IPS DF 6.9 (cell line): ENCODE results near the gene ZKSCAN3.

Source experiments
- DNase-seq: peaks from one replicate; pipeline ENCODE4 v3.0.0-alpha.2; 2013; ENCODE audit warnings: low read depth, low spot score
- H3K27ac ChIP-seq: one replicate; pipeline ENCODE4 v1.5.1; 2013; ENCODE audit warnings: low read length, control low read depth
- H3K27me3 ChIP-seq: 2 replicates; pipeline ENCODE4 v1.6.1; 2013; ENCODE audit warnings: mild to moderate bottlenecking, low read length; ENCODE audit not compliant: control insufficient read depth, insufficient read depth
- H3K36me3 ChIP-seq: 2 replicates; pipeline ENCODE4 v1.6.1; 2013; ENCODE audit warnings: low read length; ENCODE audit not compliant: control insufficient read depth, insufficient read depth
- H3K4me1 ChIP-seq: 2 replicates; pipeline ENCODE4 v1.6.1; 2013; ENCODE audit warnings: low read length; ENCODE audit not compliant: control insufficient read depth, insufficient read depth
- H3K4me3 ChIP-seq: 2 replicates; pipeline ENCODE4 v1.5.1; 2013; ENCODE audit warnings: mild to moderate bottlenecking, low read length
- H3K9me3 ChIP-seq: 2 replicates; pipeline ENCODE4 v1.6.1; 2013; ENCODE audit warnings: low read length, inconsistent platforms; ENCODE audit not compliant: control insufficient read depth, insufficient read depth
- WGBS: extraction: QIAGEN DNeasy Blood & Tissue Kit; methylation state at CpG from one replicate; pipeline ENCODE4 v1.1.7; 2013; ENCODE audit warnings: mixed read lengths, missing lambda C conversion rate; ENCODE audit not compliant: insufficient read length, insufficient coverage; 5-methylcytosine and 5-hydroxymethylcytosine counted together

ZKSCAN3 gene

GRCh38 chr6:28371706-28372451, 22.1 kb downstream of the ZKSCAN3 start:
- Histone ChIP-seq H3K4me1 (no peaks in the 10 kb centered on the region), H3K27ac (no peak overlapping the region), H3K9me3 (no peaks in the 10 kb centered on the region), H3K4me3 (no peak overlapping the region), H3K27me3 (no peaks in the 10 kb centered on the region), H3K36me3 (no peaks in the 10 kb centered on the region)
- DNase-seq, result no peak
- WGBS, result no CpG with 5 or more reads among the region's 9 CpGs

GRCh38 chr6:28373925-28374324, 24.2 kb downstream of the ZKSCAN3 start:
- H3K4me3 ChIP-seq, result no peak overlapping the region
- no peaks in the 10 kb centered on the region for H3K27me3 ChIP-seq
- H3K36me3 ChIP-seq, result no peaks in the 10 kb centered on the region
- WGBS, result no CpG with 5 or more reads among the region's 1 CpG
- H3K4me1 ChIP-seq, result no peaks in the 10 kb centered on the region
- no peak for DNase-seq
- no peaks in the 10 kb centered on the region for H3K9me3 ChIP-seq
- H3K27ac ChIP-seq, result no peak overlapping the region

- WGBS, result no CpG with 5 or more reads among the region's 1 CpG
- no peaks in the 10 kb centered on the region for H3K27me3 ChIP-seq
- H3K4me1 ChIP-seq, result no peaks in the 10 kb centered on the region
- H3K27ac ChIP-seq, result no peak overlapping the region
- no peaks in the 10 kb centered on the region; the same call in 1 of the 2 replicates for H3K9me3 ChIP-seq
- DNase-seq, result no peak
- peaks cover 6% of the 10 kb centered on the region; the same call in 1 of the 2 replicates for H3K36me3 ChIP-seq
- H3K4me3 ChIP-seq, result no peak overlapping the region
Observed at GRCh38 chr6:28377879-28378278, 28.1 kb downstream of the ZKSCAN3 start.

GRCh38 chr6:28378644-28379043, 28.9 kb downstream of the ZKSCAN3 start:
- Histone ChIP-seq H3K27ac (no peak overlapping the region), H3K4me3 (no peak overlapping the region), H3K9me3 (no peaks in the 10 kb centered on the region; the same call in 1 of the 2 replicates), H3K27me3 (no peaks in the 10 kb centered on the region), H3K4me1 (no peaks in the 10 kb centered on the region), H3K36me3 (peaks cover 6% of the 10 kb centered on the region; the same call in 1 of the 2 replicates)
- no peak for DNase-seq

- H3K27ac ChIP-seq, result no peak overlapping the region
- H3K4me1 ChIP-seq, result no peaks in the 10 kb centered on the region
- no peak for DNase-seq
- H3K36me3 ChIP-seq, result peaks cover 6% of the 10 kb centered on the region; the same call in 1 of the 2 replicates
- H3K9me3 ChIP-seq, result no peaks in the 10 kb centered on the region; the same call in 1 of the 2 replicates
- no CpG with 5 or more reads among the region's 2 CpGs for WGBS
- H3K27me3 ChIP-seq, result no peaks in the 10 kb centered on the region
- H3K4me3 ChIP-seq, result no peak overlapping the region
Observed at GRCh38 chr6:28380381-28380780, 30.6 kb downstream of the ZKSCAN3 start.

GRCh38 chr6:28383235-28384142, 33.7 kb downstream of the ZKSCAN3 start:
- peak; percentile 79 for DNase-seq
- Histone ChIP-seq H3K27me3 (no peaks in the 10 kb centered on the region), H3K4me1 (no peaks in the 10 kb centered on the region), H3K9me3 (no peaks in the 10 kb centered on the region; the same call in 1 of the 2 replicates), H3K27ac (no peak overlapping the region), H3K4me3 (peak overlapping the region; percentile 43; the same call in 1 of the 2 replicates), H3K36me3 (peaks cover 6% of the 10 kb centered on the region; the same call in 1 of the 2 replicates)
- WGBS, result no CpG with 5 or more reads among the region's 31 CpGs

- WGBS, result no CpG with 5 or more reads among the region's 2 CpGs
- H3K4me1 ChIP-seq, result no peaks in the 10 kb centered on the region
- no peaks in the 10 kb centered on the region for H3K27me3 ChIP-seq
- no peak overlapping the region for H3K4me3 ChIP-seq
- DNase-seq, result no peak
- H3K9me3 ChIP-seq, result no peaks in the 10 kb centered on the region; the same call in 1 of the 2 replicates
- H3K36me3 ChIP-seq, result peaks cover 6% of the 10 kb centered on the region; the same call in 1 of the 2 replicates
- H3K27ac ChIP-seq, result no peak overlapping the region
Observed at GRCh38 chr6:28384143-28384533, 34.4 kb downstream of the ZKSCAN3 start.

- Histone ChIP-seq H3K27ac (no peak overlapping the region), H3K36me3 (peaks cover 16% of the 10 kb centered on the region; the same call in 1 of the 2 replicates), H3K4me1 (no peaks in the 10 kb centered on the region), H3K27me3 (no peaks in the 10 kb centered on the region), H3K4me3 (no peak overlapping the region), H3K9me3 (no peaks in the 10 kb centered on the region)
- no CpG with 5 or more reads among the region's 8 CpGs for WGBS
- no peak for DNase-seq
Observed at GRCh38 chr6:28390688-28391087, 40.9 kb downstream of the ZKSCAN3 start.

- no peaks in the 10 kb centered on the region; the same call in 1 of the 2 replicates for H3K4me1 ChIP-seq
- no peak overlapping the region for H3K4me3 ChIP-seq
- no peak overlapping the region for H3K27ac ChIP-seq
- 100% methylated on average over 1 of the region's 5 CpGs for WGBS
- no peaks in the 10 kb centered on the region for H3K9me3 ChIP-seq
- DNase-seq, result no peak
- H3K36me3 ChIP-seq, result peaks cover 19% of the 10 kb centered on the region
- no peaks in the 10 kb centered on the region for H3K27me3 ChIP-seq
Observed at GRCh38 chr6:28393912-28394662, 44.3 kb downstream of the ZKSCAN3 start.

- no peak overlapping the region for H3K27ac ChIP-seq
- DNase-seq, result no peak
- H3K4me3 ChIP-seq, result no peak overlapping the region
- H3K27me3 ChIP-seq, result no peaks in the 10 kb centered on the region
- no CpG with 5 or more reads among the region's 4 CpGs for WGBS
- no peaks in the 10 kb centered on the region for H3K9me3 ChIP-seq
- H3K36me3 ChIP-seq, result peaks cover 12% of the 10 kb centered on the region
- H3K4me1 ChIP-seq, result no peaks in the 10 kb centered on the region; the same call in 1 of the 2 replicates
Observed at GRCh38 chr6:28395918-28396317, 46.2 kb downstream of the ZKSCAN3 start.
